SK-N-SH treated with all-trans-retinoic acid at 6 μM for 48 hours (cell line): ENCODE results near the gene CCDC170.

Source experiments
- ATAC-seq: fragments of 200-7000 bp; cut with Tn5 transposase; 3 replicates; pipeline ENCODE4 v1.9.1; 2020; ENCODE audit warnings: mild to moderate bottlenecking, moderate library complexity
- ARNTL ChIP-seq: fragments of 450-650 bp; formaldehyde crosslinking; IDR thresholded peaks from 2 replicates; pipeline ENCODE4 v1.5.0; 2020; ENCODE audit warnings: low read depth, mild to moderate bottlenecking, moderate library complexity, borderline replicate concordance
- BACH2 ChIP-seq: fragments of 250-450 bp; sonication (Bioruptor Pico); IDR thresholded peaks from 2 replicates; pipeline ENCODE4 v1.9.0; 2021; ENCODE audit warnings: mild to moderate bottlenecking, borderline replicate concordance
- CSDC2 ChIP-seq: fragments of 250-450 bp; sonication (Bioruptor Pico); IDR thresholded peaks from 2 replicates; pipeline ENCODE4 v1.5.0; 2020; ENCODE audit warnings: mild to moderate bottlenecking, moderate library complexity
- CSRNP3 ChIP-seq: fragments of 250-450 bp; sonication (Bioruptor Pico); IDR thresholded peaks from 2 replicates; pipeline ENCODE4 v1.5.1; 2021; ENCODE audit warnings: mild to moderate bottlenecking, moderate library complexity
- GLIS3 ChIP-seq: fragments of 250-450 bp; sonication (Bioruptor Pico); IDR thresholded peaks from 2 replicates; pipeline ENCODE4 v1.5.0; 2020; ENCODE audit warnings: mild to moderate bottlenecking, moderate library complexity
- ISL1 ChIP-seq: fragments of 250-450 bp; sonication (Bioruptor Pico); IDR thresholded peaks from 2 replicates; pipeline ENCODE4 v2.1.2; 2022; ENCODE audit warnings: mild to moderate bottlenecking, moderate library complexity
- POU6F1 ChIP-seq: fragments of 250-450 bp; sonication (Bioruptor Pico); IDR thresholded peaks from 2 replicates; pipeline ENCODE4 v1.8.0; 2021; ENCODE audit warnings: low read depth, mild to moderate bottlenecking, moderate library complexity, borderline replicate concordance
- PPARA ChIP-seq: fragments of 250-450 bp; sonication (Bioruptor Pico); IDR thresholded peaks from 2 replicates; pipeline ENCODE4 v1.5.0; 2020; ENCODE audit warnings: mild to moderate bottlenecking, borderline replicate concordance
- RARB ChIP-seq: fragments of 250-450 bp; sonication (Bioruptor Pico); IDR thresholded peaks from 2 replicates; pipeline ENCODE4 v1.8.0; 2021; ENCODE audit warnings: mild to moderate bottlenecking, moderate library complexity
- SNAI2 ChIP-seq: fragments of 250-450 bp; sonication (Bioruptor Pico); IDR thresholded peaks from 2 replicates; pipeline ENCODE4 v1.5.0; 2020; ENCODE audit warnings: mild to moderate bottlenecking, moderate library complexity
- TCF4 ChIP-seq: fragments of 250-450 bp; sonication (Bioruptor Pico); IDR thresholded peaks from 2 replicates; pipeline ENCODE4 v1.8.0; 2021; ENCODE audit warnings: mild to moderate bottlenecking, moderate library complexity, borderline replicate concordance
- TOX ChIP-seq: fragments of 250-450 bp; sonication (Bioruptor Pico); IDR thresholded peaks from 2 replicates; pipeline ENCODE4 v1.8.0; 2021; ENCODE audit warnings: mild to moderate bottlenecking, moderate library complexity, borderline replicate concordance
- TSHZ2 ChIP-seq: fragments of 250-450 bp; sonication (Bioruptor Pico); IDR thresholded peaks from 2 replicates; pipeline ENCODE4 v1.5.0; 2020; ENCODE audit warnings: mild to moderate bottlenecking, moderate library complexity
- ZC3H10 ChIP-seq: fragments of 250-450 bp; sonication (Bioruptor Pico); IDR thresholded peaks from 2 replicates; pipeline ENCODE4 v1.5.1; 2021; ENCODE audit warnings: mild to moderate bottlenecking, moderate library complexity
- ZFP3 ChIP-seq: fragments of 250-450 bp; sonication (Bioruptor Pico); IDR thresholded peaks from 2 replicates; pipeline ENCODE4 v1.5.0; 2020; ENCODE audit warnings: mild to moderate bottlenecking, moderate library complexity
- ZFP30 ChIP-seq: fragments of 450-650 bp; formaldehyde crosslinking; IDR thresholded peaks from 2 replicates; pipeline ENCODE4 v1.5.0; 2022; ENCODE audit warnings: mild to moderate bottlenecking, moderate library complexity
- ZNF565 ChIP-seq: fragments of 450-650 bp; formaldehyde crosslinking; conservative IDR thresholded peaks from 2 replicates; pipeline ENCODE4 v1.5.0; 2020; ENCODE audit warnings: low read depth, mild to moderate bottlenecking, moderate library complexity
- ZNF70 ChIP-seq: fragments of 450-650 bp; formaldehyde crosslinking; IDR thresholded peaks from 2 replicates; pipeline ENCODE4 v1.5.0; 2020; ENCODE audit warnings: mild to moderate bottlenecking, moderate library complexity
- ZNF8 ChIP-seq: fragments of 450-650 bp; formaldehyde crosslinking; IDR thresholded peaks from 2 replicates; pipeline ENCODE4 v1.5.0; 2020; ENCODE audit warnings: mild to moderate bottlenecking, moderate library complexity
- TF ChIP-seq, protein P1 (sequence below): fragments of 250-450 bp; sonication (Bioruptor Pico); IDR thresholded peaks from 2 replicates; pipeline ENCODE4 v1.8.0; 2020; ENCODE audit warnings: mild to moderate bottlenecking, moderate library complexity, borderline replicate concordance
- TF ChIP-seq, protein P2 (sequence below): fragments of 250-450 bp; sonication (Bioruptor Pico); IDR thresholded peaks from 2 replicates; pipeline ENCODE4 v1.5.1; 2020; ENCODE audit warnings: low read depth, mild to moderate bottlenecking, moderate library complexity

CCDC170 gene

DNA sequence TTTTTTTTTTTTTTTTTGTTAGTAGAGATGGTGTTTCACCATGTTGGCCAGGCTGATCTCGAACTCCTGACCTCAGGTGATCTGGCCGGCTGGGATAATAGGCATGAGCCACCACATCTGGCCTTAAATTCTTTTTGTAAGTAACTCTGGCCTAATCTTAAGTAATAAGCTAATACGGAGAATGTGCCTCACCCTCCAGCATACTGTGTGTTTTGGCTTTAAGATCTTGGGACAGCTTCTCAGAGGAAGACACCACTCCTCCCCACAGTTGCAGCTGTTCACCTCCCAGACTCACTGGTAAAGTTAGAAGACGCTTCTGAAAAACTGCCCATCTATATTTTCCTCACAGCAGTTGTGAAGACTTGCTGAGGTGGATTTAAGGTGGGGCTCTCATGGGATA lies 120.8 kb downstream of the CCDC170 start:
- ATAC-seq = no peak
- TF ChIP-seq ZFP3 (no peak), TOX (CRISPR knock-in tag) (no peak), ZNF8 (CRISPR knock-in tag) (no peak), ARNTL (no peak), BACH2 (CRISPR knock-in tag) (no peak), ZFP30 (CRISPR knock-in tag) (no peak), CSRNP3 (CRISPR knock-in tag) (no peak), TCF4 (CRISPR knock-in tag) (no peak), ISL1 (no peak), RARB (CRISPR knock-in tag) (no peak), ZNF565 (CRISPR knock-in tag) (no peak), PPARA (CRISPR knock-in tag) (no peak), SNAI2 (CRISPR knock-in tag) (no peak), ZNF70 (CRISPR knock-in tag) (no peak), GLIS3 (no peak), TSHZ2 (CRISPR knock-in tag) (no peak), CSDC2 (CRISPR knock-in tag) (no peak), POU6F1 (no peak)
- TF ChIP-seq, protein P1, sequence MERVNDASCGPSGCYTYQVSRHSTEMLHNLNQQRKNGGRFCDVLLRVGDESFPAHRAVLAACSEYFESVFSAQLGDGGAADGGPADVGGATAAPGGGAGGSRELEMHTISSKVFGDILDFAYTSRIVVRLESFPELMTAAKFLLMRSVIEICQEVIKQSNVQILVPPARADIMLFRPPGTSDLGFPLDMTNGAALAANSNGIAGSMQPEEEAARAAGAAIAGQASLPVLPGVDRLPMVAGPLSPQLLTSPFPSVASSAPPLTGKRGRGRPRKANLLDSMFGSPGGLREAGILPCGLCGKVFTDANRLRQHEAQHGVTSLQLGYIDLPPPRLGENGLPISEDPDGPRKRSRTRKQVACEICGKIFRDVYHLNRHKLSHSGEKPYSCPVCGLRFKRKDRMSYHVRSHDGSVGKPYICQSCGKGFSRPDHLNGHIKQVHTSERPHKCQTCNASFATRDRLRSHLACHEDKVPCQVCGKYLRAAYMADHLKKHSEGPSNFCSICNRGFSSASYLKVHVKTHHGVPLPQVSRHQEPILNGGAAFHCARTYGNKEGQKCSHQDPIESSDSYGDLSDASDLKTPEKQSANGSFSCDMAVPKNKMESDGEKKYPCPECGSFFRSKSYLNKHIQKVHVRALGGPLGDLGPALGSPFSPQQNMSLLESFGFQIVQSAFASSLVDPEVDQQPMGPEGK = no peak

DNA sequence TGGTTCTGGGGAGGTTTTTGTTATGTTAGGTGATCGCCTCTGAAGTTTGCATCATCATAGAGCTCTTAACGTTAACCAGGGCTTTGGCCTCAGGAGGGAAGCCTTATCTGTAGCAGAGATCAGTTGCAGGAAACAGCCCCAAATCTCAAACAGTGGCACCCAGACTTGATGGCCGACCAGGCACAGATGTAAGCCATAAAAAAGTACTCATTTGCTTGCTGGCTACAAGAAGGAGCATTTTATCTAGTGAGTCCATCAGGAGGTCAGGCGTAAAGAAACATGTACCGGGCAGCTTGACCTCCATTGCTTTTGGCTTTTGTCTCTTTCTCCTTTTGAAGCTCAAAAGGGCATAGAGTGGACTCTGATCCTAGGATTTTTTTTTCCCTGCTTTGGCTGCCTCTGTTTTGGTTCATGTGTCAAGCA lies 122.3 kb downstream of the CCDC170 start:
- TF ChIP-seq RARB (CRISPR knock-in tag) (no peak), ZNF8 (CRISPR knock-in tag) (no peak), POU6F1 (no peak), CSDC2 (CRISPR knock-in tag) (no peak), ISL1 (no peak), BACH2 (CRISPR knock-in tag) (no peak), TCF4 (CRISPR knock-in tag) (no peak), ZC3H10 (CRISPR knock-in tag) (no peak)
- TF ChIP-seq, protein P2, sequence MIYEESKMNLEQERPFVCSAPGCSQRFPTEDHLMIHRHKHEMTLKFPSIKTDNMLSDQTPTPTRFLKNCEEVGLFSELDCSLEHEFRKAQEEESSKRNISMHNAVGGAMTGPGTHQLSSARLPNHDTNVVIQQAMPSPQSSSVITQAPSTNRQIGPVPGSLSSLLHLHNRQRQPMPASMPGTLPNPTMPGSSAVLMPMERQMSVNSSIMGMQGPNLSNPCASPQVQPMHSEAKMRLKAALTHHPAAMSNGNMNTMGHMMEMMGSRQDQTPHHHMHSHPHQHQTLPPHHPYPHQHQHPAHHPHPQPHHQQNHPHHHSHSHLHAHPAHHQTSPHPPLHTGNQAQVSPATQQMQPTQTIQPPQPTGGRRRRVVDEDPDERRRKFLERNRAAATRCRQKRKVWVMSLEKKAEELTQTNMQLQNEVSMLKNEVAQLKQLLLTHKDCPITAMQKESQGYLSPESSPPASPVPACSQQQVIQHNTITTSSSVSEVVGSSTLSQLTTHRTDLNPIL (CRISPR knock-in tag) = no peak
- no peak for ATAC-seq
